DOHH2 (cell line): ENCODE data around the gene HACD2.

Experiments used
- H3F3A ChIP-seq: fragments of 200-600 bp; sonication (generic), shearing (Covaris generic); 2 replicates; pipeline ENCODE4 v1.6.0; 2016; ENCODE audit warnings: antibody characterized with exemption, mild to moderate bottlenecking; ENCODE audit not compliant: control insufficient read depth, insufficient read depth
- H3K27ac ChIP-seq: fragments of 200-600 bp; sonication (generic); 2 replicates; pipeline ENCODE4 v1.5.1; 2014; ENCODE audit warnings: low read depth, mild to moderate bottlenecking, low read length, moderate library complexity
- H3K27me3 ChIP-seq: fragments of 200-600 bp; sonication (generic); 2 replicates; pipeline ENCODE4 v1.6.1; 2014; ENCODE audit warnings: mild to moderate bottlenecking, low read length, mixed read lengths; ENCODE audit not compliant: control insufficient read depth
- H3K36me3 ChIP-seq: fragments of 200-600 bp; sonication (generic); 2 replicates; pipeline ENCODE4 v1.6.1; 2014; ENCODE audit warnings: mild to moderate bottlenecking, low read length, moderate library complexity, mixed read lengths; ENCODE audit not compliant: control insufficient read depth
- H3K4me1 ChIP-seq: fragments of 200-600 bp; sonication (generic); 2 replicates; pipeline ENCODE4 v1.6.1; 2014; ENCODE audit warnings: mild to moderate bottlenecking, low read length, mixed read lengths; ENCODE audit not compliant: control insufficient read depth
- H3K4me2 ChIP-seq: fragments of 200-600 bp; sonication (generic); 2 replicates; pipeline ENCODE4 v1.6.0; 2014; ENCODE audit warnings: mild to moderate bottlenecking, low read length, moderate library complexity
- H3K4me3 ChIP-seq: fragments of 200-600 bp; sonication (generic); 2 replicates; pipeline ENCODE4 v1.5.1; 2014; ENCODE audit warnings: mild to moderate bottlenecking, low read length, mixed read lengths
- H3K79me2 ChIP-seq: fragments of 200-600 bp; sonication (generic); 2 replicates; pipeline ENCODE4 v1.6.1; 2014; ENCODE audit warnings: mild to moderate bottlenecking, low read length, mixed read lengths; ENCODE audit not compliant: control insufficient read depth
- H3K9me2 ChIP-seq: fragments of 200-600 bp; sonication (generic); replicated peaks from 2 replicates; pipeline ENCODE4 v1.6.1; 2014; ENCODE audit warnings: mild to moderate bottlenecking, low read length, mixed read lengths; ENCODE audit not compliant: control insufficient read depth
- H3K9me3 ChIP-seq: fragments of 200-600 bp; sonication (generic); 2 replicates; pipeline ENCODE4 v1.6.1; 2014; ENCODE audit warnings: antibody characterized with exemption, low read length, mixed read lengths; ENCODE audit not compliant: control insufficient read depth, insufficient read depth
- H4K20me1 ChIP-seq: fragments of 200-600 bp; sonication (generic); 2 replicates; pipeline ENCODE4 v1.6.0; 2014; ENCODE audit warnings: low read depth, mild to moderate bottlenecking, antibody characterized with exemption, low read length, moderate library complexity; ENCODE audit not compliant: control insufficient read depth, insufficient read depth
- EZH2phosphoT487 ChIP-seq: fragments of 200-600 bp; sonication (generic); IDR thresholded peaks from 2 replicates; pipeline ENCODE4 v1.6.1; 2017; ENCODE audit warnings: borderline replicate concordance, mild to moderate bottlenecking, antibody characterized with exemption, low read length, moderate library complexity, mixed read lengths
- TF ChIP-seq, protein P1 (sequence below): fragments of 200-600 bp; sonication (generic); IDR thresholded peaks from one replicate; pipeline ENCODE4 v1.5.1; 2014; ENCODE audit warnings: antibody characterized with exemption, mild to moderate bottlenecking, low read depth, low read length; ENCODE audit not compliant: poor library complexity, severe bottlenecking

The HACD2 gene

DNA sequence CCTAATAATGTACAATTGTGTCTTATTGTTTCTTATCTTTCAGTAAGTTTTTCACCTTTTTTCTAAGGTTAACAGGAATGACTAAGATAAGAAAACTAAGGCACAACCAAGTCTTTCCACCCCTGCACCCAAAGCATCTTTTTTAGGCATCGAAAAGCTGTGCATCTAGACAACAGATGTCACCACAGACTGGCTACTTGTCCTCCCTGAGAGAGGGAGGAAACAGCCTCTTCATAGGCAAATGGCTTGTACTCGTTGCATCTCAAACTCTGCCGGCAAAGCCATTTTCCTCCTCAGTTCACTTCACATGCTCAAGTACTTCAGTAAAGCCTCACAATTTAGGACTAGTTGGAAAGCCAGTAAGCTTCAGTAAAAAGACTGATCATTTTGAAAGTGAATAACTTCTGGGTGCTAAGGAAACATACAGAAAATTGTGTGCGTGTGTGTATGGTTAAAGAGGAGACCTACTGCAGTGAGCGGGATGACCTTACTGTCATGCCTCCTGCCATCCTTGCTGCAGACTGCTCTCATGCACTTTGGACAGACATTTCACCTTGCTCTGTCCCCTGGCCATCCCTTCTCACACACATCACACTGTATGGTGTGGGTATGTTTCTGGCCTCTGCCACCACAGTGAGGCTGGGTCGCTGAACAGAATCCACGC is 36.5 kb upstream of the HACD2 start:
- TF ChIP-seq, protein P1, sequence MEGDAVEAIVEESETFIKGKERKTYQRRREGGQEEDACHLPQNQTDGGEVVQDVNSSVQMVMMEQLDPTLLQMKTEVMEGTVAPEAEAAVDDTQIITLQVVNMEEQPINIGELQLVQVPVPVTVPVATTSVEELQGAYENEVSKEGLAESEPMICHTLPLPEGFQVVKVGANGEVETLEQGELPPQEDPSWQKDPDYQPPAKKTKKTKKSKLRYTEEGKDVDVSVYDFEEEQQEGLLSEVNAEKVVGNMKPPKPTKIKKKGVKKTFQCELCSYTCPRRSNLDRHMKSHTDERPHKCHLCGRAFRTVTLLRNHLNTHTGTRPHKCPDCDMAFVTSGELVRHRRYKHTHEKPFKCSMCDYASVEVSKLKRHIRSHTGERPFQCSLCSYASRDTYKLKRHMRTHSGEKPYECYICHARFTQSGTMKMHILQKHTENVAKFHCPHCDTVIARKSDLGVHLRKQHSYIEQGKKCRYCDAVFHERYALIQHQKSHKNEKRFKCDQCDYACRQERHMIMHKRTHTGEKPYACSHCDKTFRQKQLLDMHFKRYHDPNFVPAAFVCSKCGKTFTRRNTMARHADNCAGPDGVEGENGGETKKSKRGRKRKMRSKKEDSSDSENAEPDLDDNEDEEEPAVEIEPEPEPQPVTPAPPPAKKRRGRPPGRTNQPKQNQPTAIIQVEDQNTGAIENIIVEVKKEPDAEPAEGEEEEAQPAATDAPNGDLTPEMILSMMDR, result no peak
- Histone ChIP-seq H3K79me2 (no peaks in the 10 kb centered on the region), H3K9me2 (no peaks in the 10 kb centered on the region), H3K4me2 (no peak overlapping the region), H3K27me3 (no peaks in the 10 kb centered on the region), H3F3A (no peaks in the 10 kb centered on the region), H3K27ac (no peak overlapping the region), H4K20me1 (no peaks in the 10 kb centered on the region), H3K36me3 (no peaks in the 10 kb centered on the region), H3K4me3 (no peak overlapping the region), H3K4me1 (peaks cover 14% of the 10 kb centered on the region), H3K9me3 (no peaks in the 10 kb centered on the region)

GRCh38 chr3:123620343-123620742 is 35.5 kb upstream of the HACD2 start:
- H3F3A ChIP-seq, result no peaks in the 10 kb centered on the region
- no peak overlapping the region for H3K27ac ChIP-seq
- H4K20me1 ChIP-seq, result no peaks in the 10 kb centered on the region
- no peak overlapping the region for H3K4me2 ChIP-seq
- H3K4me3 ChIP-seq, result no peak overlapping the region
- TF ChIP-seq EZH2phosphoT487, result no peak
- TF ChIP-seq, protein P1, result no peak
- no peaks in the 10 kb centered on the region for H3K79me2 ChIP-seq
- H3K9me2 ChIP-seq, result no peaks in the 10 kb centered on the region
- no peaks in the 10 kb centered on the region for H3K27me3 ChIP-seq
- no peaks in the 10 kb centered on the region for H3K36me3 ChIP-seq
- H3K9me3 ChIP-seq, result no peaks in the 10 kb centered on the region
- H3K4me1 ChIP-seq, result peaks cover 14% of the 10 kb centered on the region

DNA sequence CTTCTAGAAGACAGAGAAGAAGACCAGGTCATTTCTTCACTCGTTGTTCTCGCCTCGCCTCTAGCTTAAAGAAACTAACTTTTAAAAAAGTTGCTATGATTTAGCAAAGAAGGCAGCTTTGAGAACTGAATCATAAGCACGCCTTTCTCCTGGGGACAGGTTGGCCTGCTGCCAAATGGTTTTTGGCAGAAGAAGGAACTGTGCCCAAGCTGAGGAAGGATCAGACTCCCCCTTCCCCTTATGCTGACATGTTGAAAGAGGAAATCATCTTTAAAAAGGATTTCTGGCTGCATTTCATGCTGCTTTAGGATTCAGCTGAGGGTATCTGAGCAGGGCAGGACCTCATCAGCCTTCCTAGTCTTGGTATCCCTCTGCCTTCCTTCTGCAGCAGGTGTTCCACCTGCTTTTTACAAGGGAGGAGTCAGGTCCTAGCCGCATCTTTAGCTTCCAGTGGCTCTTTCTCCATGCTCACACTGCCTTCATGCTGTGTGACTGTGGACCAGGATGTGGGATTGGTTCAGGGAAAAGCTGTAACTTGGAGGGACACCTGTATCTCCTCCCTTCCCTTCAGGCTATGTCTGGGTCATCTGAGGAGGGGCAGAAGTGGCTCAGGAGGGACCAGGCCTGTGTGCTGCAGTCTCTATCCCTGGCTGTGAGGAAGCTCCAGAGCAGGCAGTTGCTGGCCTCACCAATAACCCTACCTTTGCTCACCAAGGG is 34.1 kb upstream of the HACD2 start:
- no peaks in the 10 kb centered on the region for H3K27me3 ChIP-seq
- peaks cover 14% of the 10 kb centered on the region for H3K4me1 ChIP-seq
- no peaks in the 10 kb centered on the region for H3F3A ChIP-seq
- H3K27ac ChIP-seq, result no peak overlapping the region
- no peaks in the 10 kb centered on the region for H3K9me3 ChIP-seq
- no peak overlapping the region for H3K4me2 ChIP-seq
- H3K9me2 ChIP-seq, result no peaks in the 10 kb centered on the region
- no peaks in the 10 kb centered on the region for H3K79me2 ChIP-seq
- no peaks in the 10 kb centered on the region for H4K20me1 ChIP-seq
- TF ChIP-seq EZH2phosphoT487, result no peak
- TF ChIP-seq, protein P1, result no peak
- no peak overlapping the region for H3K4me3 ChIP-seq
- H3K36me3 ChIP-seq, result no peaks in the 10 kb centered on the region
